ENCODE measurements around the gene SIX3. TPM values are rescaled to one million over a fixed set of nuclear protein-coding genes. Genes with fewer than 3 reads are reported as not detected.

Gene SIX3
- polyA plus RNA-seq, 2 of the 4 experiments (the other 2 are of a cell fraction): 0.22 to 0.59 TPM

DNA sequence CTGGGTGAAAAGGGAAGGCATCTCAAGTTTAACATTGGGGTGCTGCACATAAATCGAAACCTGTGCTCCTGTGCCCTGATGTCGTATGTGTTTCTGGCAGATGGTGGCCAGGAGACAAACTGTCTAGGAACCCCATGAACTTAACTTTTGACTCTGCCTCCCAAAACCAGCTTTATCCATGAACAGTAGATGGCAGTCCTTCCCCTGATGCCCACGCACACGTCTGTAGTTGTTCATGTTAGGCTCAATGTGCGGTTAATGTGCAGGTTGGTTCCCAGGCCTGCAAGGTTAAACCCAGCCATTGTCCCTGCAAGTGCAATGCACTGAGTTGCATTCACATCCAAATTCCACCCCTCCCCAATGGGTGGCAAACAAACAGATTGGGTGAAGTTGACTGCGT, 44.1 kb upstream of the SIX3 start:
- 40% methylated on average over 6 of the region's 6 CpGs for WGBS (ENCODE audit: missing lambda C conversion rate)
- ATAC-seq (peak; percentile 39 to 66; a peak in 3 of 6 replicates), FAIRE-seq (no peak), DNase-seq (ENCODE audit: low read depth in 1 of 2, low spot score in 1 of 2) (peak in 1 of 2 experiments; percentile 37)
- H3K4me1 ChIP-seq: no peaks in the 10 kb centered on the region
- no peak overlapping the region for H3K4me3 ChIP-seq
- no peak overlapping the region for H3K4me2 ChIP-seq
- POLR2A ChIA-PET: interaction anchor here (0.6 kb wide), 1 partner anchor 546 kb away, joined by 3 read pairs; no protein-coding TSS in a partner anchor
- peak; percentile 40 to 60; a peak in 4 of 5 replicates for TF ChIP-seq RAD21 (conservative IDR thresholded peaks at IDR 0.05 in 1 of 2, IDR thresholded peaks at IDR 0.05 in 1 of 2)
- no peak for TF ChIP-seq HOXB13 (CRISPR knock-in tag; IDR thresholded peaks at IDR 0.05; ENCODE audit: low read depth)
- no peak for TF ChIP-seq RARB (CRISPR knock-in tag; IDR thresholded peaks at IDR 0.05)
- TF ChIP-seq SMC3 (IDR thresholded peaks at IDR 0.05): 0 out of 3 replicates have a peak, but pooled peaks have one; percentile 27
- no peak for TF ChIP-seq NR3C1 (IDR thresholded peaks at IDR 0.05)
- TF ChIP-seq CTCF (IDR thresholded peaks at IDR 0.05): peak; percentile 31; the same call in 2 of the 3 replicates
- no peak for TF ChIP-seq MAFK (IDR thresholded peaks at IDR 0.05; ENCODE audit: partially characterized antibody)
- CTCF ChIA-PET: interaction anchor here (1.4 to 6.5 kb wide), 2 partner anchors 20 to 58 kb away, joined by 4 to 28 read pairs; no protein-coding TSS in a partner anchor
- H3K9me3 ChIP-seq: 0 out of 3 replicates have a peak, but pooled peaks cover under 1% of the 10 kb centered on the region
- H3K27ac ChIP-seq: no peak overlapping the region

- WGBS (ENCODE audit: missing lambda C conversion rate): 69% methylated on average over 7 of the region's 7 CpGs
- H3K9me3 ChIP-seq: no peaks in the 10 kb centered on the region
- FAIRE-seq: no peak
- H3K4me2 ChIP-seq: no peak overlapping the region
- no peak for DNase-seq (ENCODE audit: low read depth in 1 of 2, low spot score in 1 of 2)
- no peak overlapping the region for H3K27ac ChIP-seq
- TF ChIP-seq KDM1A (IDR thresholded peaks at IDR 0.05; ENCODE audit: low read depth): no peak
- no peak for TF ChIP-seq REST (IDR thresholded peaks at IDR 0.05)
- CTCF ChIA-PET: interaction anchor here (0.5 to 1.2 kb wide), 3 partner anchors 8 to 103 kb away, joined by 4 read pairs; no protein-coding TSS in a partner anchor
- no peaks in the 10 kb centered on the region for H3K4me1 ChIP-seq
- POLR2A ChIA-PET: no interaction called here
- no peak for ATAC-seq
- H3K4me3 ChIP-seq: no peak overlapping the region
Observed at GRCh38 chr2:44902217-44903137, 39.0 kb upstream of the SIX3 start.

DNA sequence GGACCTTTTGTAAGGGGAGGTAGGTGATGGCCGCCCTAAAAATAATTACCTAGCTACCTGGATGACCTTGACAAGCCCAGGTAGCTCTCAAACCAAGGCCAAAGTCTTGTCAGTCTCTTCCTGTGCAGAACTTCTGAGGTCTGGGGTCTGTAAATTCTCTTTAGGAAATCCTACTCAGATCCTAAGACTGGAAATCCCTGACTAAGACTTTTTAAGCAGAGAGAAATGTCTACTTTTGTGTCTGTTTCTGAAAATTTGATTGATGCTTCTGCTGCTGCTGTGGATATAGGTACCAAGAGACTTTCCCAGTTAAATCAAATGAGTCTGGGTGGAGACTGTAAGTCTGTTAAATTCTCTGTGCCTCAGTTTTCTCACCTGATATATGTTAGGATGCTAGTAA, 36.9 kb upstream of the SIX3 start:
- Histone ChIP-seq H3K4me3 (no peak overlapping the region), H3K27ac (no peak overlapping the region), H3K9me3 (peaks cover 1% of the 10 kb centered on the region; the same call in 2 of the 3 replicates), H3K4me2 (no peak overlapping the region), H3K4me1 (no peaks in the 10 kb centered on the region)
- no peak for ATAC-seq
- ChIA-PET CTCF (interaction anchor here (2.6 kb wide), 1 partner anchor 51 kb away, joined by 10 read pairs; no protein-coding TSS in a partner anchor), POLR2A (no interaction called here)
- no peak for FAIRE-seq
- TF ChIP-seq KDM1A (IDR thresholded peaks at IDR 0.05; ENCODE audit: low read depth): no peak
- no peak for TF ChIP-seq BHLHE40 (IDR thresholded peaks at IDR 0.05; ENCODE audit: low read depth, low read length)
- no peak for TF ChIP-seq HEYL (CRISPR knock-in tag; IDR thresholded peaks at IDR 0.05)
- no peak for TF ChIP-seq FOSB (CRISPR knock-in tag; IDR thresholded peaks at IDR 0.05)
- peak; percentile 60 for TF ChIP-seq MAFK (IDR thresholded peaks at IDR 0.05; ENCODE audit: partially characterized antibody)
- 79% methylated on average over 1 of the region's 1 CpG for WGBS (ENCODE audit: missing lambda C conversion rate)
- no peak for DNase-seq (ENCODE audit: low read depth in 1 of 2, low spot score in 1 of 2)
